GM18498 (cell line): ENCODE data around the gene COL5A1.

Experiments
- ATAC-seq: cut with Tn5 transposase; IDR thresholded peaks from one replicate; pipeline ENCODE4 v1.9.1; 2021; ENCODE audit warnings: mild to moderate bottlenecking, moderate library complexity; ENCODE audit not compliant: unreplicated experiment

The COL5A1 gene

GRCh38 chr9:134737842-134738580, 96.4 kb downstream of the COL5A1 start:
- ATAC-seq = no peak

DNA sequence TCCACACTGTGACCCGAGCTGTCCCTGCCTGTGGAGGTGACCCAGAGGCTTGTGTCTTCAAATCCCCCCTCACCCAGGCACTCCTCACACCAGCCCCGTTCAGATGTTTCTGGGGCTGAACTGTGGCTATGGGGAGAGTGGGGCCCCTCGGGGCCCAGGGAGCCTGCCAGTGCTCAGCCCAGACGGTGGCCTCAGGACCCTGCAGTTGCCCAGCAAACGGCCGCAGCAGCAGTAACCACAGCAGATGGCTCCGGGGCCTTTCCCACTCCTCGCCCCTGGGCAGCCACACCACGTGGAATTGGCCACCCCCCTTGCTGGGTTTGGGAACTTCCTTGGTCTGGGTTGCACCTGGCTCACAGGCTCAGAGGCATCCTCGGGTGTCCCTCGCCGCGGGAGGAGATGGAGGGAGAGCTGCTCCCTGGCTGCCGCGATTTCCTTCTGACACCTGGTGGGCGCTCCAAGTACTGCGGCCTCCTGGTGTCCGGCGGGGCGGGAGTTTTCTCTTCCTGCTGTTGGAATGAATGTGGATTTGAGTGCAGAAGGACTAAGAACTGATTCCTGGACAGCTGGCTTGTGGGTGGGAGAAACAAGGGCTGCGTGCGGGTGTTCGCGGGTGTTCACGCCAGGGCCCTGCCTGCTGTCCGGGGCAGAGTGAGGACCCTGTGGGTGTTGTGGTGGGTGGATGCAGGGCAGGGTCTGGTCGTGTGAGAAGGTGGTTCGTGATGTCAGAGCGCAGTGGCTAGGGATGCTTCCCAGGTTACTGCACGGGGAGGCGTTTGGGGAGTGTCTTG, 97.5 kb downstream of the COL5A1 start:
- no peak for ATAC-seq

DNA sequence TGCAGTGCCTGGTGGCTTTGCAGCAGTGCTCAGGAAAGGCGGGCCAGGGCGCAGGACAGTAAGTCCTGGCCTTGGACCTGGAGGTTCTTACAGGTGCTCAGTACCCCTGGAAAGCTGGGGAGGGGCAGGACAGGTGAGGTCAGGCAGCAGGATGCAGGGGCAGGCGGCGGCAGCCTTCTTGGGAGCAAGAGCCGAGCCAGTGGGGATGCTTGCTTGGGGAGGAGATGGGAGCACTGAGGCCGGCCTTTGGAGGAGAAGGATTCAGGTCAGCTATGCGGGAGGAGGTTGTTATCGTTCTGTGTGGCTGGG, 98.0 kb downstream of the COL5A1 start:
- ATAC-seq = no peak

DNA sequence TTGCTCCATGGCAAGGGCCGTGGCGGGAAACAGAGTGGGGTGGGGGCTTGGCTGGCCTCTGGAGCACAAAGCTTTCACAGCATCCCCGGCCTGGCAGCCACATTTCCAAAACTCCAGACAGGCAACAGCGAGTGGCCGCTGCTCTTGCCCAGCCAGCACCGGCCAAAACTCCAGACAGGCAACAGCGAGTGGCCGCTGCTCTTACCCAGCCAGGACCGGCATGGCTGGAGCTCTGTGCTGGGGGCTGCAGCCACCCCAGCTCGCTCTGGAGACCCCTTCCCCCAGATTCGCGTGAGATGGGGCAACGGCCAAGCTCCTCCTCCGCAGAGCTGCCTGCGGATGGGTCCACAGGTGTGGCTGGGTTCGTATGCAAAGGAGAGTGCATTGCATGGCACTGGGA, 98.5 kb downstream of the COL5A1 start:
- ATAC-seq = no peak

DNA sequence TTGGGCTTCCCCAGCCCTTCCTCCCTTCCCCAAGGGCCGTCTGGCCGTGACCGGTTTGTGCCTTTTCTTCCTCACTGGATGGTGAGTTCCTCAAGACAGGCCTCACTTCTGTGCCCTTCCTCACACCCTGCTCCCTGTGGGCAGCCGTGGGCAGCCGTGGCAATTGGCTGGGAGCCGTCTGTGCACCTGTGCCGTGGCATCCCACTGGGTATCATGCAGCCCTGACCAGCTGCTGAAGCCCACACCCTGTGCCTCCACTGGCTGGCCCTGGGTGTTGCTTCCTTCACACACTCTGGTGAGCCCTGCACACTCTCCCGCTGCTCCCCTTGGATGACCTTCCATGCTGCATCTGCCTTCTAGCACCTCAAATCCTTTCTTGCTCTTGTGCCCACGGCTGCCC, 100.2 kb downstream of the COL5A1 start:
- ATAC-seq = no peak

GRCh38 chr9:134742822-134743535, 101.4 kb downstream of the COL5A1 start:
- ATAC-seq = no peak

DNA sequence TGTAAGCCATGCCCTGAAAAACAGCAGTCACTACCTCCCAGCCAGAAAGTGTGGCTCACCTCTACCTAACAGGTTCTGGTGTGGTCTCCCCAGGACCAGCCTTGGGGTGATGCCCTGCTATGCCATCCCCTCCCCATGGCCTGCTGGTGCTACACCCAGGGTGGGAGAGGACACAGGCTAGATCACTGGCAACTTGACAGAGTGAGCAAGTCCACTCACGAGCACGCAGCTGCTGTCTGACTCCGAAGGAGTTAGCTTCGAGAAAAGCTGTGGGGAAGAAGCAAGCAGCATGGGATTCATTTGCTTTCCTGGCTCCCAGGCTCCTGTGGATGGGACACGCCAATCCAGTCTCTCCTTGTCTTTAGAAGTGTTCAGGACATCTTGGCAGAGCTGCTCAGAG, 102.2 kb downstream of the COL5A1 start:
- ATAC-seq = no peak

DNA sequence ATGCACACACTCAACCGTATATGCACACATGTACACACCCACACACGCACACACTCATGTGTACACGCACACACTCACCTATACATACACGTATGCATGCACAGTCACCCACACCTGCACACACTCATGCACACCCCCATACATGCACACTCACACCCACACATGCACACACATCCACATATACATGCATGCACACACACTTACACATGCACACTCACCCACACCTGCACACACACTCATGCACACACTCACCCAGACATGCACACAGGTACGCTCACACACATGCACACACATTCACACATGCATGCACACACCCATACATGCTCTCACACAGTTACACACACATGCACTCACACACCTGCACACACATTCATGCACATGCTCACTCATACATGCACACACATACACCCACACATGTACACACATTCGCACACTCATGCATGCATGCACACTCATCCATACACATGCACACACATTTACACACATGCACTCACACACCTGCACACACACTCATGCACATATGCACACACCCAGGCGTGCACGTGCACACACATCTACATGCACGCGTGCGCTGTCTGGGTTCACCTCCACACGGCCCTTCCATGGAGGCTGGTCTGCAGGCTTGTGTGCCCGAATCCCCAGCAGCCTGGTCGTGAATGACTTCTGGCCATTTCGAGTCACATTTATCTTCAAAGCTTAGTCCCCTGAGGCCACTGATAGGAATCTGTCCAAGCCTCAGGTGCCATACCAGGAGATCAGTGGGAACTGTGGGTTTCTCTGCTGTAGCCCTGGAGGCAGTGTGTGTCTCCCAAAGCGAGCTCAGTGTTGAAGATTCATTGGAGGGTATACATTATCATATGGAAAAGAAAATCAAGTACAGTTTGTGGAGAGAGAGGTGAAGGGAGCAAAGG, 103.0 kb downstream of the COL5A1 start:
- ATAC-seq = no peak

DNA sequence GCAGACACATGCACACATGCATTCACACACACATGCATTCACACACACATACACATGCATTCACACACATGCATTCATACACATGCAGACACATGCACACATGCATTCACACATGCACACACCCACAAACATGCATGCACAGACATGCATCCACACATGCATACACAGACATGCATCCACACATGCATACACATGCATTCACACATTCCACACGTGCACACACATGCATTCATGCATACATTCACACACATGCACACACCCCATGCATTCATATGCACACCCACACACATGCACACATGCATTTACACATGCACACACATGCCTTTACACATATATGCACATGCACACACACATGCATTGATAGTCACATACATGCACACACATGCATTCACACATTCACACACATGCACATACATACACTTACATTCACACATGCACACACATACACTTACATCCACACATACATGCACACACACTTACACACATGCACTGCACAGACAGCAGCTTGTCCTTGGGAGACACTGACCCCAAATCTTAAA, 106.4 kb downstream of the COL5A1 start:
- ATAC-seq = no peak

- no peak for ATAC-seq
These were observed 107.0 kb downstream of the COL5A1 start for GRCh38 chr9:134748591-134748990.

GRCh38 chr9:134750450-134751155, 109.0 kb downstream of the COL5A1 start:
- ATAC-seq = no peak

DNA sequence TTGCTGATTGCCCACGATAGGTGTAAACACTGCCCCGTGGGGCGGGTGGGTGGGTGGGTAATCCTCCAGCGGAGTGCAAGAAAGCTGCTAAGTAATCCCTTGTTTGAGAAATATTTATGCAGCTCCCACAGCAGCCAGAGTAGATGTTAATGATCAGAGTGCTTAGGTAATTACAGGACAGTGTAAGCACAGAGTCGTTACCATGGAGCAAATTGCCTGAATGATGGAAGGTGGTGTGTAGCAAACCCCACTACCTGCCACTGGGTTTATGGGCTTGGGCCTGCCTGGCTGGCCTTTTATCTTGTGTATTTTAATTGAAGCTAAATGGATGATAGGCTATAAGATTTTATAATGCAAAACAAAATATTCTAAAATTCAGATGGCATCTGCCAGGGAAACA, 110.0 kb downstream of the COL5A1 start:
- ATAC-seq = no peak

DNA sequence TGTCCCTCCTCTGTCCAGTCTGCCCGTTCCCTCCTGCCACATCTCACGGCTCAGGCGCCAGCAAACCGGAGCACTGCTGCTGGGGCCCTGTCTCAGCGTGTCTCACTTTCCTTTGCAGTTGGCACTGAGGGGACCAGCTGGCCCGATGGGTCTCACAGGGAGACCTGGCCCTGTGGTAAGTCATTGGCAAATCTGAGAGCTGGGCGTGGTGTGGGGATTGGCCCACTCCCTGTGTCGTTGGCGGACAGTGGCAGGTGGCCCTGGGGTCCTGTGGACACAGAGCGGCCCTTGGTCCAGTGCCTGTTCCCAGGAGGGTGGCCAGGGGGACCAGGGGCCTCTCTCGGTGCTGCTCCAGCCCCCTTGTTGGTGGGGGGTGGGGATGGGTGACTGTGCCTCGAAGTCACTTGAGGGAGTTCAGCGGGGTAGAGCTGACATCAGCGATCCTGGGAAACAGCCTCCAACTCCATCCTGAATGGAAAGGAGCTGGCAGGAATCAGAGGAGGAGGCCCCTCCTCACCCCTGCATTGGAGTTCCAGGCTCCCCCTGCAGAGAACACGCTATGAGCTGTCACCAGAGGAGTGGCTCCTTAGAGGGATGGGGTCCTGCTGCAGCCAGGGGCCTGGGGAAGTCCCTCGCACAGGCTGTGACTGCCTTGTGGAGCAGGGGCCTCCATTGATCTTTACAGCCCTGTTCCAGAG, 111.0 kb downstream of the COL5A1 start:
- no peak for ATAC-seq

- ATAC-seq = no peak
These were observed 111.6 kb downstream of the COL5A1 start for GRCh38 chr9:134753191-134753590.

- ATAC-seq = no peak
These were observed 113.8 kb downstream of the COL5A1 start for GRCh38 chr9:134755221-134755907.

DNA sequence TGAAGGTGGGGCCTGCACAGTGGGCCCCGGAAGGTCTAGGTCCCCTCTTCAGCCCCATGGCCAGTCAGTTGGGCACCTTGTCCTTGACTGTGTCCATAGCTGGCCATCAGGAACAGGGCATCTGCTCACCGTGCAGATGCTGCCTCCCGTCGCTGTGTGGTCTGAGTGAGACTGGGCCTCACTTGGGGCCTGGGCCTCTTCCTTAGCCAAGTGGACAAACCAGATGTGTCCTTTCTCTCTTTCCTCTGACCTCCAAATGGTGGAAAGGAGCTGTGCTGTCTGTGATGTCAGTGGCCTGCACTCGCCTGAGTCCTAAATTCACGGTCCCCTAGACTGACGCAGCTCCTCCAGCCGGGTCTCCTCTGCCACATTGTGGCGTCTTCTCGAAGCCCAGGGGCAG, 114.5 kb downstream of the COL5A1 start:
- no peak for ATAC-seq

DNA sequence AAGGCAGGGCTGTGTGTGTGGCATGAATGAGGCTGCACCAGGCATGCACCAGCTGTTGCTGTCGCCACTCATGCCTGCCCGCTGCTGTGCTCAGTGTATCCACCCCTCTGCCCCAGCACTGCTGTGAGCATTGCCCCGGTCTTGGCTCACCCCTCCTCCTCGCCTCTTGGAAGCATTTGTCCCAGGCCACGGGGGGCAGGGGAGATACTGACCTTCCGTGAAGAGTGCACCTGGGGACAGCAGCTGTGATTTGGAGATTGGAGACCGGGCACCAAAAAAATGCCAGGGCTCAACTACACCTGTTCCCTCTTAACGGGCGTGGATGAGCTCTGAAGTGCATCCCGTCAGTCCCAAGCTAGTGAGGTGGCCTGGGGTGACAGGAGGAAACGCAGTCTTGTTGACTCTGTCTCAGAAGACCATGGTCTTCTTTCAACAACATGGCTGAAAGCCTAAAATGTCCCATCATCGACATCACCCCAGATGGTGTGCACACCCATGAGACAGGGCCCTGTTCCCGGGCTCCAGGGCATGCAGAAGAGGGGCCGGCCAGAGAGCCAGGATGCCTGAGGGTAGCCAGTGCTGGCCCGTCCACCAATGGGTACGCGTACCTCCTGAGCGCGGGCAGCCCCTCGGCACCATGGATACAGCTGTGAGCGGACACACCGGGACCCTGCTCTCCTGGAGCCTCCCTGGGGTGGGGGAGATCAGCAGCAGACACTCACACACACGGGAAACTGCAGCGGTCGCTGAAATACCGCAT, 115.8 kb downstream of the COL5A1 start:
- no peak for ATAC-seq

DNA sequence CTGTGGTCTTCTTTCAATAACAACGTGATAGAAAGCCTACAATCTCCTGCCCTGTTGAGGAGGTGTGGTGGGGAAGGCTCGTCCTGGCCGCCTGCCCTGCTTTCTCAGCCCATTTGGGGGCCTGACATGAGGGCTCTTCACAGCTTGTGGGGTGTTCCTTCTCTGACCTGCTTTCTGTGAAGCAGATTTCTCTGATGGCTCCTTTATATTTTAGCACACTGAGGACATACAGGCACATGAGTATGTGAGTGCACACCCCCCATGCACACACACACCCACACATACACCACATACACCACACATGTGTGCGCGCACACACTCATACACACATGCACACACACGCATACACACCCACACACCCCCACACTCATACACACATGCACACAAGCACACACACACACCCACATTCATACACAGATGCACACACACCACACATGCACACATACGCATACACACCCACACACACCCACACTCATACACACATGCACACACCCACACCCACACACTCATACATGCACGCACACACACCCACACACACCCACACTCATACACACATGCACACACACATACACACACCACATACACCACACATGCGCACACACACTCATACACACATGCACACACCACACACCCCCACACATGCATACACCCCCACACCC, 117.5 kb downstream of the COL5A1 start:
- ATAC-seq = no peak
